ENCODE results near the gene SPATA3. TPM values are rescaled to one million over a fixed set of nuclear protein-coding genes. Genes with fewer than 3 reads are reported as not detected.

Gene SPATA3
- total and polyA plus RNA-seq, 2 of the 13 experiments (the other 11 are each of a cell fraction or from before 2014, with no cell fraction given): not detected

DNA sequence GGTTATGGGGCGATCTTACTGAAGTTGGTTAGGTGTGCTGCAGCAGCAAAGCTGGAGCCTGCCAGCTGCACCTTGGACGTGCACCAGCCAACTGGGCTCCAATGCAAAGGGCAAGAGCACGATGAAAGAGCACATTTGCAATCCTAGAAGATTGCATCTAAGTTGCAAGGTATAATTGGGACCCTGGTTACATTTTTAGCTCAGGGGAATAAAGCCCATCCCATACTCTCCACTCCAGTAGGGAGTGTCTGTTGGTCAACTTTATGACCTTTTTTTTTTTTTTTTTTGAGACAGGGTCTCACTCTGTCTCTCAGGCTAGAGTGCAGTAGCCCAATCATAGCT, 48.7 kb upstream of the SPATA3 start:
- H3K27ac ChIP-seq (ENCODE audit: extremely low read length, insufficient read depth, low read length): no peak overlapping the region
- no peak overlapping the region for H3K4me3 ChIP-seq (replicated peaks in 1 of 3; ENCODE audit: insufficient read depth in 1 of 3, low read depth in 2 of 3, low read length in 3 of 3)
- FAIRE-seq: no peak
- H3K79me2 ChIP-seq (ENCODE audit: insufficient read depth, low read length): no peaks in the 10 kb centered on the region
- H3K9ac ChIP-seq (ENCODE audit: insufficient read depth, low read depth, low read length): no peak overlapping the region
- ATAC-seq: no peak
- H3K4me2 ChIP-seq (ENCODE audit: low read depth, low read length): no peak overlapping the region
- no TSS peak for BruUV-seq (replicated peaks)
- POLR2A ChIA-PET: no interaction called here
- H3K36me3 ChIP-seq (replicated peaks in 1 of 2; ENCODE audit: control insufficient read depth in 1 of 2, insufficient read depth in 2 of 2, low read length in 2 of 2): no peaks in the 10 kb centered on the region
- CTCF ChIA-PET (ENCODE audit: low intra/inter-chr PET ratio, low total read pairs): no interaction called here
- DNase-seq (ENCODE audit: low spot score): no peak
- TF ChIP-seq, protein P1, sequence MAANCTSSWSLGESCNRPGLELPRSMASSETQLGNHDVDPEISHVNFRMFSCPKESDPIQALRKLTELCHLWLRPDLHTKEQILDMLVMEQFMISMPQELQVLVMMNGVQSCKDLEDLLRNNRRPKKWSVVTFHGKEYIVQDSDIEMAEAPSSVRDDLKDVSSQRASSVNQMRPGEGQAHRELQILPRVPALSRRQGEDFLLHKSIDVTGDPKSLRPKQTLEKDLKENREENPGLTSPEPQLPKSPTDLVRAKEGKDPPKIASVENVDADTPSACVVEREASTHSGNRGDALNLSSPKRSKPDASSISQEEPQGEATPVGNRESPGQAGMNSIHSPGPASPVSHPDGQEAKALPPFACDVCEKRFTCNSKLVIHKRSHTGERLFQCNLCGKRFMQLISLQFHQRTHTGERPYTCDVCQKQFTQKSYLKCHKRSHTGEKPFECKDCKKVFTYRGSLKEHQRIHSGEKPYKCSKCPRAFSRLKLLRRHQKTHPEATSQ (CRISPR knock-in tag; IDR thresholded peaks at IDR 0.05; ENCODE audit: borderline replicate concordance): no peak
- TF ChIP-seq EEA1 (CRISPR knock-in tag; IDR thresholded peaks at IDR 0.05; ENCODE audit: borderline replicate concordance) (no peak), ZNF101 (CRISPR knock-in tag; IDR thresholded peaks at IDR 0.05; ENCODE audit: borderline replicate concordance, low read depth) (no peak), CENPX (CRISPR knock-in tag; IDR thresholded peaks at IDR 0.05) (no peak)
- TF ChIP-seq, protein P2, sequence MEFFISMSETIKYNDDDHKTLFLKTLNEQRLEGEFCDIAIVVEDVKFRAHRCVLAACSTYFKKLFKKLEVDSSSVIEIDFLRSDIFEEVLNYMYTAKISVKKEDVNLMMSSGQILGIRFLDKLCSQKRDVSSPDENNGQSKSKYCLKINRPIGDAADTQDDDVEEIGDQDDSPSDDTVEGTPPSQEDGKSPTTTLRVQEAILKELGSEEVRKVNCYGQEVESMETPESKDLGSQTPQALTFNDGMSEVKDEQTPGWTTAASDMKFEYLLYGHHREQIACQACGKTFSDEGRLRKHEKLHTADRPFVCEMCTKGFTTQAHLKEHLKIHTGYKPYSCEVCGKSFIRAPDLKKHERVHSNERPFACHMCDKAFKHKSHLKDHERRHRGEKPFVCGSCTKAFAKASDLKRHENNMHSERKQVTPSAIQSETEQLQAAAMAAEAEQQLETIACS (CRISPR knock-in tag; IDR thresholded peaks at IDR 0.05): no peak
- intact Hi-C loops (cut with micrococcal nuclease; ENCODE audit: unreplicated experiment): no loop called here
- H4K20me1 ChIP-seq (ENCODE audit: insufficient read depth, low read length): no peaks in the 10 kb centered on the region
- peaks cover 2 to 21% of the 10 kb centered on the region in 2 experiments; a peak in 4 of 5 replicates for H3K27me3 ChIP-seq (ENCODE audit: control insufficient read depth in 1 of 2, insufficient read depth in 2 of 2, low read length in 2 of 2)
- H2AFZ ChIP-seq (ENCODE audit: low read length): no peak overlapping the region
- no peaks in the 10 kb centered on the region for H3K4me1 ChIP-seq (ENCODE audit: insufficient read depth, low read length)
- no peaks in the 10 kb centered on the region for H3K9me3 ChIP-seq (ENCODE audit: low read length)
- in situ Hi-C loops (cut with HindIII; ENCODE audit: extremely low pct_ligation_motif_present, low pct_unique_long_range_greater_than_20kb): no loop called here
- WGBS (ENCODE audit: low lambda C conversion rate): 17% methylated on average over 3 of the region's 3 CpGs

DNA sequence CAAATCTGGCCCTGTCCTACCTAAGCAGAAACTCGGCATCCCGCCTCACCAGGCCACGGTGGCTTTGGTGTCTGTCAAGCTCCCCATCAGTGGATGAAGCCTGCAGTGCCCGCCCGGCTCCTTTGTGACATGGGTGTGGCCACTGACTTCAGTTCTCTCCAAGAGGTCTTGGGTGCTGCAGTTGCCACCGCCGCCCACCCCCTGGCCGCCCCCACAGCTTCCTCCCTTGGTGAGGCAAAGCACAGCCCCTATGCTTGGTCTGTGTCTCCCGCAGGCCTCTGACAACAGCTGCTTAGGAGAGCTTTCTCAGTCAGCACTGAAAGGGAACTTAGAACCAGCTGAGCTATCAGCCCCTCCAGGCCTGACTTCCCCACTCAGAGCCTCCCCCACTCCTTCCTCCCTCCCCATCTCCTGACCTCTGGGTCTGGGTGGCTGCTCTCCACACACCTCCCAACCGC, 48.0 kb upstream of the SPATA3 start:
- POLR2A ChIA-PET: no interaction called here
- Histone ChIP-seq H3K4me2 (ENCODE audit: low read depth, low read length) (no peak overlapping the region), H4K20me1 (ENCODE audit: insufficient read depth, low read length) (no peaks in the 10 kb centered on the region), H3K27me3 (ENCODE audit: control insufficient read depth in 1 of 2, insufficient read depth in 2 of 2, low read length in 2 of 2) (peaks cover 3 to 27% of the 10 kb centered on the region in 2 experiments; a peak in 4 of 5 replicates), H3K9ac (ENCODE audit: insufficient read depth, low read depth, low read length) (no peak overlapping the region), H3K36me3 (replicated peaks in 1 of 2; ENCODE audit: control insufficient read depth in 1 of 2, insufficient read depth in 2 of 2, low read length in 2 of 2) (no peaks in the 10 kb centered on the region), H3K27ac (ENCODE audit: extremely low read length, insufficient read depth, low read length) (no peak overlapping the region), H3K9me3 (ENCODE audit: low read length) (no peaks in the 10 kb centered on the region), H3K4me1 (ENCODE audit: insufficient read depth, low read length) (no peaks in the 10 kb centered on the region), H3K4me3 (replicated peaks in 1 of 3; ENCODE audit: insufficient read depth in 1 of 3, low read depth in 2 of 3, low read length in 3 of 3) (no peak overlapping the region), H3K79me2 (ENCODE audit: insufficient read depth, low read length) (no peaks in the 10 kb centered on the region), H2AFZ (ENCODE audit: low read length) (no peak overlapping the region)
- DNase-seq (ENCODE audit: low spot score) (no peak), ATAC-seq (no peak), FAIRE-seq (no peak)
- no peak for TF ChIP-seq ZNF83 (CRISPR knock-in tag; IDR thresholded peaks at IDR 0.05; ENCODE audit: borderline replicate concordance)
- TF ChIP-seq, protein P3, sequence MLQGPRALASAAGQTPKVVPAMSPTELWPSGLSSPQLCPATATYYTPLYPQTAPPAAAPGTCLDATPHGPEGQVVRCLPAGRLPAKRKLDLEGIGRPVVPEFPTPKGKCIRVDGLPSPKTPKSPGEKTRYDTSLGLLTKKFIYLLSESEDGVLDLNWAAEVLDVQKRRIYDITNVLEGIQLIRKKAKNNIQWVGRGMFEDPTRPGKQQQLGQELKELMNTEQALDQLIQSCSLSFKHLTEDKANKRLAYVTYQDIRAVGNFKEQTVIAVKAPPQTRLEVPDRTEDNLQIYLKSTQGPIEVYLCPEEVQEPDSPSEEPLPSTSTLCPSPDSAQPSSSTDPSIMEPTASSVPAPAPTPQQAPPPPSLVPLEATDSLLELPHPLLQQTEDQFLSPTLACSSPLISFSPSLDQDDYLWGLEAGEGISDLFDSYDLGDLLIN (CRISPR knock-in tag; IDR thresholded peaks at IDR 0.05; ENCODE audit: borderline replicate concordance): no peak
- TF ChIP-seq ZSCAN21 (CRISPR knock-in tag; IDR thresholded peaks at IDR 0.05; ENCODE audit: borderline replicate concordance): no peak
- TF ChIP-seq, protein P4, sequence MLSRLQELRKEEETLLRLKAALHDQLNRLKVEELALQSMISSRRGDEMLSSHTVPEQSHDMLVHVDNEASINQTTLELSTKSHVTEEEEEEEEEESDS (CRISPR knock-in tag; IDR thresholded peaks at IDR 0.05; ENCODE audit: borderline replicate concordance): no peak
- TF ChIP-seq, protein P5, sequence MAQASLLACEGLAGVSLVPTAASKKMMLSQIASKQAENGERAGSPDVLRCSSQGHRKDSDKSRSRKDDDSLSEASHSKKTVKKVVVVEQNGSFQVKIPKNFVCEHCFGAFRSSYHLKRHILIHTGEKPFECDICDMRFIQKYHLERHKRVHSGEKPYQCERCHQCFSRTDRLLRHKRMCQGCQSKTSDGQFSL (CRISPR knock-in tag; IDR thresholded peaks at IDR 0.05): no peak
- TF ChIP-seq PAF1 (CRISPR knock-in tag; IDR thresholded peaks at IDR 0.05): no peak
- CTCF ChIA-PET (ENCODE audit: low intra/inter-chr PET ratio, low total read pairs): no interaction called here
- 40% methylated on average over 10 of the region's 10 CpGs for WGBS (ENCODE audit: low lambda C conversion rate)
- no TSS peak for BruUV-seq (replicated peaks)
- in situ Hi-C loops (cut with HindIII; ENCODE audit: extremely low pct_ligation_motif_present, low pct_unique_long_range_greater_than_20kb): no loop called here
- intact Hi-C loops (cut with micrococcal nuclease; ENCODE audit: unreplicated experiment): no loop called here
